Measurements from ENCODE around the gene PRELID1. TPM values are rescaled to one million over a fixed set of nuclear protein-coding genes. Genes with fewer than 3 reads are reported as not detected.
"Not testable (repeated sequence)": the region's sequence is repeated elsewhere in the genome, so short reads cannot be mapped to it uniquely, and the experiment has no call there.

Gene PRELID1
- polyA plus RNA-seq, 6 donors from 2014 or later: 162 to 227 (median 176) TPM

DNA sequence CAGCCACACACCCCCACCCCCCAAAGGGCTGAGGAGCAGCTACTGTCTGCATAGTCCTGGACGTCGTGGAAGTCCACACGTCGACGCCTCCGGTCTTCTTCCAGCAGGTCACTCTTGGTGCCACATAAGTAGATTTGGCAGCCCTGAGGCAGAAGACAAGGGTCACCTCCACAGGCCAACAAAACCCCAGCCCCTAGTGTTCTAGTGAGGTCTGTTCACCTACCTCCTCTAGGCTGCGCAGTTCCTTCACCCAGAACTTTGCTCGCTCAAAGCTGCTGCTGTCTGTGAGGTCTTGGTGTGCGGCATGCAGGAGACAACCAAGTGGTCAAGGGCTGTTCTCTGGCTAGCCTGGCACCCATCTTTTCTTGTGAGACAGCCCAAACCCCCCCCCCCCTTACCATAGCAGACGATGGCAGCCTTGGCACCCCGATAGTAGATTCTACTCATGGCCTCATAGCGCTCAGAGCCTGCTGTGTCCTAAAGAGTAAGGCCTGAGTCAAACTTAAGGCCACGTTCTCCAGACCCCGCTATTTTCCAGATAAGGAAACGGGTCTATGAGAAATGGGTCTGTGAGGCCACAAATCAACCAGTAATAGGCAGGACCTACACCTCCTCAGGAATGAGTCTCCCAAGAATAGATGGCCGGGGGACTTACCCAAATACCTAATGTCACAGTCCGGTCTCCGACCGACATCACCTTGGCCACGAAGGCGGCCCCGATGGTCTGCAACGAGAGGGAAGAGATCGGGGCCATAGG is 1.1 kb upstream of the PRELID1 start:
- ATAC-seq (ENCODE audit: low read depth in 2 of 2) (no peak), DNase-seq (no peak)
- Mint-ChIP-seq H3K36me3 (peaks cover 0 to 9% of the 10 kb centered on the region in 2 donors), H3K27me3 (no peaks in the 10 kb centered on the region), H3K27ac (peak overlapping the region in 5 of 6 donors; percentile 5 to 92 (median 86)), H3K9me3 (no peaks in the 10 kb centered on the region), H3K4me3 (peak overlapping the region; percentile 90 to 97 (median 94)), H3K4me1 (peaks cover 45 to 77% (median 75%) of the 10 kb centered on the region in 3 donors)

DNA sequence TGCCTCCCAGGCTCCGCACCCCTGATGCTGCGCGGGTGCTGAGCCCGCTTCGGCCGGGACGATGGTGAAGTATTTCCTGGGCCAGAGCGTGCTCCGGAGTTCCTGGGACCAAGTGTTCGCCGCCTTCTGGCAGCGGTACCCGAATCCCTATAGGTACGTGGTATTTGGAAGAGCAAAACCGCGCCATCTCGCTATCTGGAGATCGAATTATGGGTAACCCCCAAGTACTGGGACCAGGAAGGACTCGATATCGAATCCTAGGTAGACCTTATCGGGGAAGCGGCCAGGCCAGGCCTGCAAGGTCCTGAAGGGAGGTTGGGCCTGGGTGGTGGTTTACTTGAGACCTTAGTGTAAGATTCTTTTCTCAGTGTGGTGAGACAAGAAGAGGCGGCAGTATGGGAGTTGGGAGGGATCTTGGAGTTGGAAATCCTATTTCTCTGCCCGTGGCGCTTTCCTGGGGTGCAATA is 359 bp downstream of the PRELID1 start:
- Mint-ChIP-seq H3K4me1 (peaks cover 49 to 73% (median 70%) of the 10 kb centered on the region in 3 donors), H3K27ac (peak overlapping the region; percentile 79 to 92 (median 84)), H3K27me3 (no peaks in the 10 kb centered on the region), H3K36me3 (peaks cover 0 to 9% of the 10 kb centered on the region in 2 donors), H3K9me3 (no peaks in the 10 kb centered on the region), H3K4me3 (peak overlapping the region; percentile 90 to 97 (median 94))
- no peak for DNase-seq
- no peak for ATAC-seq (ENCODE audit: low read depth in 2 of 2)

- Mint-ChIP-seq H3K27me3 (no peaks in the 10 kb centered on the region), H3K9me3 (no peaks in the 10 kb centered on the region), H3K27ac (peak overlapping the region in 5 of 6 donors; percentile 79 to 92 (median 84)), H3K36me3 (peaks cover 0 to 9% of the 10 kb centered on the region in 2 donors), H3K4me1 (peaks cover 49 to 72% (median 70%) of the 10 kb centered on the region in 3 donors), H3K4me3 (peak overlapping the region; percentile 90 to 97 (median 94))
- ATAC-seq (ENCODE audit: low read depth in 2 of 2) (no peak), DNase-seq (no peak)
Measured at GRCh38 chr5:177304392-177305119, 957 bp downstream of the PRELID1 start.

- H3K36me3 Mint-ChIP-seq; ATAC-seq (ENCODE audit: low read depth in 2 of 2): not testable (repeated sequence)
Measured at GRCh38 chr5:177306103-177306640, 2.6 kb downstream of the PRELID1 start.

GRCh38 chr5:177306674-177307543 is 3.3 kb downstream of the PRELID1 start:
- H3K27ac Mint-ChIP-seq: peak overlapping the region in 3 of 6 donors; percentile 18 to 95 (median 74)
- no peaks in the 10 kb centered on the region for H3K9me3 Mint-ChIP-seq
- peaks cover 36 to 70% (median 60%) of the 10 kb centered on the region in 3 donors for H3K4me1 Mint-ChIP-seq
- ATAC-seq (ENCODE audit: low read depth in 2 of 2) (no peak), DNase-seq (no peak)
- no peaks in the 10 kb centered on the region for H3K27me3 Mint-ChIP-seq
- H3K36me3 Mint-ChIP-seq: peaks cover 0 to 6% of the 10 kb centered on the region in 2 donors
- H3K4me3 Mint-ChIP-seq: peak overlapping the region in 3 of 8 donors; percentile 56 to 97 (median 78)

More at GRCh38 chr5:177306103-177306640, 2.6 kb downstream of the PRELID1 start:
- H3K27me3 Mint-ChIP-seq, H3K9me3 Mint-ChIP-seq, DNase-seq: not testable (repeated sequence)
- peak overlapping the region in 6 of 8 donors; percentile 22 to 97 (median 50) for H3K4me3 Mint-ChIP-seq
- peak overlapping the region in 2 of 6 donors; percentile 18 to 88 for H3K27ac Mint-ChIP-seq
- peaks cover 39 to 70% (median 67%) of the 10 kb centered on the region in 3 donors for H3K4me1 Mint-ChIP-seq

DNA sequence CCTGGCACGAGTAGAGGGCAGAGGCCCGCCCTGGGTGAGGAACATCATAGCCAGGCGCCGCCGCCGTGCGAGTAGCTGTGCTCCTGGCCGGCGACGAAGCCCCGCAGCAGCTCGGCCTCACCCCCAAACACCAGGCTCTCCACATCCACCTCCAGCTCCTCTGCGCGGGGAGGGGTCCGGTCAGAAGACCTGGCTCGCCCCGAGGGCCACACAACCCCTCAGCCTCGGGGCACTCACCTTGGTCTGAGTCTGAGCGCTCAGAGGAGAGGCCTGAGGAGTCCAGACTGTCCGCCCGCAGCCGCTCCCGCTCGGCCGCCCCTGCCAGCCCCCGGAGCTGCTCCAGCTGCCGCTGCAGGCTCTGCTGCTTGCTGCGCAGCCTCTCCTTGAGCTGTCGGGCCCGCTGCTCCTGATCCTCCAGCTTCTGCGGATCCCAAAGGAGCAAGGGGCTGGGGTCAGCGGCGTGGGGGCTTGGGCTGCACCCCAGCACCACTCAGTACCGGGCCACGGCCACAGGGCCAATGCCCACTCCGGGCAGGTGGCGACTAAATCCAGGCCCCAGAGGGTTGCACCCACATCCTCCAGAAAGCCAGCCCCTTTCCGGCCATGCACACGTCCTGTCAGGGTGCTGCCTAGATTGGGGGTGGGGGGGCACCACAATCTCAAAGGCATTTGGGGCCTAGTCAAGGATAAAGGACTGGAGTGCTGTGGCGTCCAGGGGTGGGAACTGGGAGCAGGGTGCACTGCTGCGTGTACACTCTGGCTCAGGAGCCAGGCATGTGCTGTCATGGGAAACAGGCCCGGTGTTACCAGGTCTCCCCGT is 4.2 kb downstream of the PRELID1 start:
- ATAC-seq (ENCODE audit: low read depth in 2 of 2) (no peak), DNase-seq (no peak)
- H3K4me1 Mint-ChIP-seq: peaks cover 33 to 70% (median 54%) of the 10 kb centered on the region in 3 donors
- H3K36me3 Mint-ChIP-seq: peaks cover 0 to 6% of the 10 kb centered on the region in 2 donors
- peak overlapping the region in 1 of 6 donors; percentile 83 for H3K27ac Mint-ChIP-seq
- H3K4me3 Mint-ChIP-seq: peak overlapping the region in 1 of 8 donors; percentile 78
- H3K9me3 Mint-ChIP-seq: no peaks in the 10 kb centered on the region
- no peaks in the 10 kb centered on the region for H3K27me3 Mint-ChIP-seq

DNA sequence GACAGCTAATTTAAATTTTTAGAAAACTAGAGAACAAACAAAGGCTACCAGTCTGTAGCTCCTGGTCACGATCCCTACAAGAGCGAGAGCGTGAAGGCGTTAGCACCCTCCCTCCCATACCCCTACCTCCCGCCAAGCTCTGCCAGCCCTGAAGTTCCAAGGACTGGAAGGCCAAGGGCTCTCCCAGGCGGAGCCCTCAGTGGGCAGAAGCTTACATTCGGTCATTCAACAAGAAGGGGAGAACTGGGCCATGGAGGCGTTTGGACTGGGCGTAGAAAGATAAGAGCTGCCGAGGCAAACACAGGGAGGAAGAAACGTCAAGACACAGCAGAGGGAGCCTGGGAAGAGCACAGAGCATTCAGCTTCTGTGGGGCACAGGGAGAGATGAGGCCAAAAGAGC is 5.1 kb downstream of the PRELID1 start:
- Mint-ChIP-seq H3K36me3 (peaks cover 0 to 6% of the 10 kb centered on the region in 2 donors), H3K27ac (peak overlapping the region in 3 of 6 donors; percentile 63 to 75 (median 66)), H3K4me3 (peak overlapping the region in 3 of 8 donors; percentile 58 to 78 (median 60)), H3K27me3 (no peaks in the 10 kb centered on the region), H3K9me3 (no peaks in the 10 kb centered on the region), H3K4me1 (peaks cover 36 to 68% (median 55%) of the 10 kb centered on the region in 3 donors)
- ATAC-seq (ENCODE audit: low read depth in 2 of 2) (no peak), DNase-seq (no peak)

DNA sequence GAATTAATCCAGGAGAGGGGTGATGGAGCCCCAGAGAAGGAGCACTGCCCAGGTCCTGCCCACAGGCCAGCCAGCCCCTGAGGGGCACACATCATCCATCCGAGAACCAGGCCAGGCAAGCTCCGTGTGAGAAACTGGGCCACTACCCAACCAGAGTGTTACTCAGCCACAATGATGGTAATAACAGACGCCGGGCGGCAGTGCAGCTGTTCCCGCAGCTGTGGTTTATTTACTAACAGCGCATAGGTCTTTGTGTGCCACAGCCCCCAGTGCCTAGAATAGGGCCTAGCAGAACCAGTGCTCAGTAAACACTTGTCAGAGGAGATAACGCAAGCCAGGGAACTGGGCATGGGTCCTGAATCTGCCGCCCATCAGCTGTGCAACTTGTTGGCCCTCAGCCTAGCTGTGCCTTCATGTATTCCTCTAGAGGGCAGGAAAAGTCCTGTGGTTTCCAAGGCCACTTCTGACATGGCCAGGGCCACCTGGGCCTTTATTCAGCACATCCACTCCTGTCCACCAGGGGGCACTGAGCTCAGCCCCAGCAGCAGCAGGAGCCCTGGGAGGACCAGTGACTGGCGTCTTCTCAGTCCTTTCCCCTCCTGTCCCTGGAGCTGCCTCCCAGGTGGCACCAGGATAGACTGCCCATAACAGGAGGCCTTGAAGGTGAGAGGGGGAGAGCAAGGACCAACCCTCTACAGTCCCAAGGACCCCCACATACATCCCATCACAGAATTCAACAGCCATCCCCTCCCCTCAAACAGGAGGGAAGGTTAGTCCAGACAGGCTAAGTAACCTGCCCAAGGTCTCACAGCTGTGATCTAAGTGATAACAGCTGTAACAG is 6.0 kb downstream of the PRELID1 start:
- no peaks in the 10 kb centered on the region for H3K27me3 Mint-ChIP-seq
- H3K36me3 Mint-ChIP-seq: peaks cover 0 to 6% of the 10 kb centered on the region in 2 donors
- H3K4me3 Mint-ChIP-seq: peak overlapping the region in 7 of 8 donors; percentile 37 to 85 (median 55)
- peaks cover 29 to 60% (median 48%) of the 10 kb centered on the region in 3 donors for H3K4me1 Mint-ChIP-seq
- peak overlapping the region in 5 of 6 donors; percentile 36 to 79 (median 54) for H3K27ac Mint-ChIP-seq
- no peaks in the 10 kb centered on the region for H3K9me3 Mint-ChIP-seq
- ATAC-seq (ENCODE audit: low read depth in 2 of 2) (peak; percentile 13 to 18), DNase-seq (peak; percentile 59)

GRCh38 chr5:177310332-177310731 is 6.7 kb downstream of the PRELID1 start:
- H3K27ac Mint-ChIP-seq: peak overlapping the region in 1 of 6 donors; percentile 57

GRCh38 chr5:177310757-177311391 is 7.3 kb downstream of the PRELID1 start:
- peaks cover 25 to 47% (median 35%) of the 10 kb centered on the region in 3 donors for H3K4me1 Mint-ChIP-seq
- ATAC-seq (ENCODE audit: low read depth in 2 of 2): peak; percentile 15 to 29
- peak; percentile 64 for DNase-seq
- peak overlapping the region in 5 of 6 donors; percentile 48 to 64 (median 57) for H3K27ac Mint-ChIP-seq
- no peaks in the 10 kb centered on the region for H3K27me3 Mint-ChIP-seq
- H3K36me3 Mint-ChIP-seq: peaks cover 0 to 6% of the 10 kb centered on the region in 2 donors
- H3K9me3 Mint-ChIP-seq: no peaks in the 10 kb centered on the region
- H3K4me3 Mint-ChIP-seq: peak overlapping the region; percentile 73 to 94 (median 88)

More at GRCh38 chr5:177310332-177310731, 6.7 kb downstream of the PRELID1 start:
- H3K36me3 Mint-ChIP-seq: peaks cover 0 to 6% of the 10 kb centered on the region in 2 donors
- H3K9me3 Mint-ChIP-seq: no peaks in the 10 kb centered on the region
- H3K27me3 Mint-ChIP-seq: no peaks in the 10 kb centered on the region
- H3K4me3 Mint-ChIP-seq: peak overlapping the region; percentile 73 to 94 (median 88)
- H3K4me1 Mint-ChIP-seq: peaks cover 25 to 52% (median 40%) of the 10 kb centered on the region in 3 donors
- ATAC-seq (ENCODE audit: low read depth in 2 of 2) (no peak), DNase-seq (no peak)

GRCh38 chr5:177311392-177311722 is 7.8 kb downstream of the PRELID1 start:
- Mint-ChIP-seq H3K9me3 (no peaks in the 10 kb centered on the region), H3K4me3 (peak overlapping the region; percentile 63 to 91 (median 76)), H3K27ac (peak overlapping the region in 1 of 6 donors; percentile 57), H3K4me1 (peaks cover 21 to 42% (median 31%) of the 10 kb centered on the region in 3 donors), H3K27me3 (no peaks in the 10 kb centered on the region), H3K36me3 (peaks cover 0 to 6% of the 10 kb centered on the region in 2 donors)
- DNase-seq (no peak), ATAC-seq (ENCODE audit: low read depth in 2 of 2) (no peak)

Measured in naive B cell (primary cell).